Breast epithelium (tissue), 3 donors: ENCODE measurements around the gene GABRD.

ENCODE experiments used
- CTCF ChIP-seq, 3 donors: fragments of 450-650 bp; IDR thresholded peaks; one replicate each; pipeline ENCODE4 v1.5.1; 2016 to 2017; ENCODE audit warnings: antibody characterized with exemption in 3 of 3, mild to moderate bottlenecking in 3 of 3, moderate library complexity in 3 of 3
- POLR2A ChIP-seq: fragments of 450-650 bp; IDR thresholded peaks from one replicate; pipeline ENCODE4 v1.6.1; 2016; ENCODE audit warnings: antibody characterized with exemption, mild to moderate bottlenecking, moderate library complexity
- POLR2AphosphoS5 ChIP-seq, 3 donors: sonication (generic); formaldehyde crosslinking; IDR thresholded peaks; one replicate each; pipeline ENCODE4 v1.6.1; 2017; ENCODE audit warnings: antibody characterized with exemption in 3 of 3

DNA sequence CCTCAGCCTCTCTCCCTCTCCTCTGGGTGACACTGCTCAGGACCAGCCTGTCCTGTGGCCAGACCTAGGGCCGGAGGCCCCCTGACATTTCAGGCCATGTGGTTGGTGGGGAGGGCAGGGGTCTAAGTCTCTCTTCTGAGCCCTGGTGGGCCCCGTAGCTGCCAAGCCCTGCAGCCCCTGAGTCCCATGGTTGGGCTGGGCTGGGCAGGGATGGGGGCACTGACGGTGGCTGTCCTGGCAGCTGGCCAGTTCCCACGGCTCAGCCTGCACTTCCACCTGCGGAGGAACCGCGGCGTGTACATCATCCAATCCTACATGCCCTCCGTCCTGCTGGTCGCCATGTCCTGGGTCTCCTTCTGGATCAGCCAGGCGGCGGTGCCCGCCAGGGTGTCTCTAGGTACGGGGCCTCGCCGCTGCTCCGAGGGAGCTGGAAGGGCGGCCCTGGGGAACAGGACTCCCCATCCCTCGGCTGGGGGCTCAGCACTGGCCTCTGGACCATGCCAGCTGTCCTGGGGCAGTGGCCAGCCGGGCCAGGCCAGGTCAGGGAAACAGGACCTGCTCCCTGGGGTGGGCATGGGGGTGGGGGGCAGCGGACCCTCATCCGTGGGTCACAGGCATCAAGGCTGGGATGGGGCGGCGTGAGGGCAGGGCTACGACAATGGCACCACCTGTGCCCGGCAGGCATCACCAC lies 9.9 kb downstream of the GABRD start:
- TF ChIP-seq CTCF (IDR thresholded peaks at IDR 0.05) (no peak), POLR2A (no peak), POLR2AphosphoS5 (IDR thresholded peaks at IDR 0.05) (no peak)
